CD14-positive monocyte (primary cell): Measurements from ENCODE around the gene DNAL1. TPM values are rescaled to one million over a fixed set of nuclear protein-coding genes. Genes with fewer than 3 reads are reported as not detected.
"Not testable (repeated sequence)": the region's sequence is repeated elsewhere in the genome, so short reads cannot be mapped to it uniquely, and the experiment has no call there.

ENCODE experiments used
- DNase-seq, 3 donors: peaks; one replicate each; pipeline ENCODE4 v3.0.0-alpha.2; 2011 to 2022
- H2AFZ ChIP-seq: 2 replicates; pipeline ENCODE4 v1.6.0; 2012; ENCODE audit warnings: mild to moderate bottlenecking, low read depth, low read length, inconsistent platforms; ENCODE audit not compliant: insufficient read depth, poor library complexity, severe bottlenecking
- H3K27ac ChIP-seq, 2 donors: 1 replicate in 1 of 2; 2 replicates in 1 of 2; pipeline ENCODE4 v1.5.1; 2012 to 2013; ENCODE audit warnings: low read length in 2 of 2, control low read depth in 1 of 2, inconsistent platforms in 1 of 2, low read depth in 1 of 2, mild to moderate bottlenecking in 1 of 2
- H3K27me3 ChIP-seq, 2 donors: one replicate each; pipeline versions ENCODE4 v1.6.0 to v1.6.1; 2011 to 2013; ENCODE audit warnings: low read length in 2 of 2; ENCODE audit not compliant: control insufficient read depth in 2 of 2, insufficient read depth in 2 of 2
- H3K36me3 ChIP-seq, 2 donors: replicated peaks in 1 of 2; 1 replicate in 1 of 2; 2 replicates in 1 of 2; pipeline versions ENCODE4 v1.5.1 to v1.6.1; 2012 to 2013; ENCODE audit warnings: low read length in 2 of 2, control low read depth in 1 of 2, inconsistent platforms in 1 of 2, mild to moderate bottlenecking in 1 of 2; ENCODE audit not compliant: insufficient read depth in 2 of 2, control insufficient read depth in 1 of 2
- H3K4me1 ChIP-seq, 2 donors: 1 replicate in 1 of 2; 2 replicates in 1 of 2; pipeline versions ENCODE4 v1.5.1 to v1.6.1; 2012 to 2013; ENCODE audit warnings: low read length in 2 of 2, control low read depth in 1 of 2, inconsistent platforms in 1 of 2, mild to moderate bottlenecking in 1 of 2, moderate library complexity in 1 of 2; ENCODE audit not compliant: insufficient read depth in 2 of 2, control insufficient read depth in 1 of 2
- H3K4me2 ChIP-seq: replicated peaks from 2 replicates; pipeline ENCODE3; 2012; ENCODE audit warnings: low read length, moderate library complexity, mild to moderate bottlenecking; ENCODE audit not compliant: poor library complexity, severe bottlenecking; ENCODE audit errors: extremely low read depth
- H3K4me3 ChIP-seq, 3 experiments: fragments of 200-600 bp in 1 of 3; sonication (generic) in 1 of 3; replicated peaks in 1 of 3; 1 replicate in 2 of 3; 2 replicates in 1 of 3; pipeline ENCODE4 v1.5.1; 2011 to 2013; ENCODE audit warnings: low read length in 3 of 3, mild to moderate bottlenecking in 3 of 3, control low read depth in 2 of 3, low read depth in 2 of 3, inconsistent platforms in 1 of 3, moderate library complexity in 1 of 3
- H3K79me2 ChIP-seq: 2 replicates; pipeline ENCODE4 v1.6.0; 2012; ENCODE audit warnings: mild to moderate bottlenecking, control low read depth, inconsistent platforms, low read length, moderate library complexity; ENCODE audit not compliant: insufficient read depth
- H3K9ac ChIP-seq: 2 replicates; pipeline ENCODE4 v1.6.0; 2017; ENCODE audit warnings: low read length, mild to moderate bottlenecking; ENCODE audit not compliant: insufficient read depth, poor library complexity, severe bottlenecking
- H3K9me3 ChIP-seq, 2 donors: replicated peaks in 1 of 2; 1 replicate in 1 of 2; 2 replicates in 1 of 2; pipeline versions ENCODE4 v1.5.1 to v1.6.1; 2012 to 2013; ENCODE audit warnings: low read length in 2 of 2, control low read depth in 1 of 2; ENCODE audit not compliant: control insufficient read depth in 1 of 2, insufficient read depth in 1 of 2
- H4K20me1 ChIP-seq: 2 replicates; pipeline ENCODE4 v1.6.0; 2012; ENCODE audit warnings: mild to moderate bottlenecking, low read length, control low read depth, moderate library complexity; ENCODE audit not compliant: insufficient read depth
- H3K27ac Mint-ChIP-seq, 7 donors: one replicate each; pipeline ENCODE4 v1.8.0; 2020; ENCODE audit warnings: mild to moderate bottlenecking in 7 of 7, mixed read lengths in 7 of 7, moderate library complexity in 6 of 7, inconsistent platforms in 2 of 7
- H3K27me3 Mint-ChIP-seq, 3 donors: one replicate each; pipeline ENCODE4 v1.8.0; 2021 to 2022; ENCODE audit warnings: low read depth in 3 of 3, mild to moderate bottlenecking in 3 of 3, mixed read lengths in 3 of 3, moderate library complexity in 3 of 3, inconsistent platforms in 1 of 3
- H3K36me3 Mint-ChIP-seq, 2 donors: one replicate each; pipeline ENCODE4 v1.8.0; 2020; ENCODE audit warnings: mixed read lengths in 2 of 2, inconsistent platforms in 1 of 2, mild to moderate bottlenecking in 1 of 2
- H3K4me1 Mint-ChIP-seq: one replicate; pipeline ENCODE4 v1.8.0; 2020; ENCODE audit warnings: mild to moderate bottlenecking, mixed read lengths
- H3K4me3 Mint-ChIP-seq, 2 donors: one replicate each; pipeline ENCODE4 v1.8.0; 2020; ENCODE audit warnings: mild to moderate bottlenecking in 2 of 2, mixed read lengths in 2 of 2, moderate library complexity in 1 of 2
- H3K9me3 Mint-ChIP-seq, 7 donors: one replicate each; pipeline ENCODE4 v1.8.0; 2020 to 2022; ENCODE audit warnings: mixed read lengths in 7 of 7, mild to moderate bottlenecking in 6 of 7, moderate library complexity in 6 of 7, inconsistent platforms in 2 of 7
- WGBS: methylation state at CpG from one replicate; pipeline ENCODE4 v1.1.5; 2013; ENCODE audit warnings: missing lambda C conversion rate; ENCODE audit not compliant: insufficient coverage; 5-methylcytosine and 5-hydroxymethylcytosine counted together
- intact Hi-C, 2 donors: fragments of 100-400 bp; cut with micrococcal nuclease; formaldehyde crosslinking; loops; one replicate each; pipeline versions ENCODE4 v1.15.0 to v1.15.1; 2023
- polyA plus RNA-seq, 3 donors: library from polyadenylated mRNA; depleted of rRNA in 1 of 3; unstranded in 2 of 3; stranded (reverse) in 1 of 3; fragments of 300-500 nt in 2 of 3; fragments of >200 nt in 1 of 3; fragmentation: Illumina TruSeq in 2 of 3; gene quantifications; 1 replicate in 2 of 3; 2 replicates in 1 of 3; pipeline ENCODE4 v1.2.3, GENCODE V29; 2012 to 2021
- TF ChIP-seq, protein P1 (sequence below): fragments of 200-600 bp; IDR thresholded peaks from one replicate; pipeline ENCODE4 v1.8.0; 2022; ENCODE audit warnings: antibody characterized with exemption, mild to moderate bottlenecking

The DNAL1 gene
- polyA plus RNA-seq, 3 donors, result 0.68 to 3.4 (median 2.0) TPM

DNA sequence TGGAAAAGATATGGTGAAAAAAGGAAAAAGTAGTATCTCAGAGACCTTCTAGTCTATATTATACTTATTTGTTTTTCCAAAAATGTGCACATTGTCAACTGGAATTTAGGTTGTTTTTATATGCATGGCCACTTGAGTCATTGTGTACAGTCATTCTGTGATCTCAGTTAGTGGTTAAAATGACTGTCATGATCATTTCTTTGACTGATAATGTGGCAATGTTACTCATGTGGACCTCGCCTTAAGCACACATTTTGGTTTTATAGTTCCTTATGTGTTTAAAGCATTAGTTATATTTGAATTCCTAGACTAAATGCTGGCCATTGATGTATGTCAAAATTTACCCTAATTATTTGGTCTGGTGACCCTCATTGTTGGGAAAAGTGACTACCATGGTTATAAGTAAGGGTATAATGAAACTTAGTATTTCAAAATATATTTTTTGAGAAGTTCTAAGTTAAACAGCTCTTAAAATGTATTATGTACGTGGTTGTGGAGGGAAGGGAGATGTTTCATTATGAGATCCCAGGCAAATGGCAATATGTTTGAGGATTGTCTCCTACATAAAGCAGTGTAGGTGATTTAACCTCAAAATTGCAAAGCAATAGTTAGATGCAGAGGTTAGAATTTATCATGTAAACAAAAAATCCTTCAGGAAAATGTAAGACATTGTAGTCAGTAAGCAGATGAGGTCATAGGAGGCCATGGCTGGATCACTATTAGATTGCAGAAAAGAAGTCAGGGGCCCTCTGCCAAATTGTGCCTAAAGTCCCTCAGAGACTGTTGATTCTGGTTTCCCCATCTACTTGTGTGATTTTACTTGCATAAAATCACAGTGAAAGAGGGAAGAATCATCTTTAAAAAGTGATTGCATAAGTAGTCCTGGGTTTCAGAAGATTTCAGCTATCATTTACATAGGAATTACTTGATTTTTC lies 51.9 kb downstream of the DNAL1 start:
- Mint-ChIP-seq H3K4me3 (no peak overlapping the region), H3K4me1 (peaks cover 12% of the 10 kb centered on the region), H3K27ac (peak overlapping the region in 3 of 7 donors; percentile 55 to 79 (median 63)), H3K9me3 (no peaks in the 10 kb centered on the region), H3K36me3 (peaks cover 0 to 10% of the 10 kb centered on the region in 2 donors), H3K27me3 (peaks cover 0 to 5% (median 0%) of the 10 kb centered on the region in 3 donors)
- TF ChIP-seq, protein P1, sequence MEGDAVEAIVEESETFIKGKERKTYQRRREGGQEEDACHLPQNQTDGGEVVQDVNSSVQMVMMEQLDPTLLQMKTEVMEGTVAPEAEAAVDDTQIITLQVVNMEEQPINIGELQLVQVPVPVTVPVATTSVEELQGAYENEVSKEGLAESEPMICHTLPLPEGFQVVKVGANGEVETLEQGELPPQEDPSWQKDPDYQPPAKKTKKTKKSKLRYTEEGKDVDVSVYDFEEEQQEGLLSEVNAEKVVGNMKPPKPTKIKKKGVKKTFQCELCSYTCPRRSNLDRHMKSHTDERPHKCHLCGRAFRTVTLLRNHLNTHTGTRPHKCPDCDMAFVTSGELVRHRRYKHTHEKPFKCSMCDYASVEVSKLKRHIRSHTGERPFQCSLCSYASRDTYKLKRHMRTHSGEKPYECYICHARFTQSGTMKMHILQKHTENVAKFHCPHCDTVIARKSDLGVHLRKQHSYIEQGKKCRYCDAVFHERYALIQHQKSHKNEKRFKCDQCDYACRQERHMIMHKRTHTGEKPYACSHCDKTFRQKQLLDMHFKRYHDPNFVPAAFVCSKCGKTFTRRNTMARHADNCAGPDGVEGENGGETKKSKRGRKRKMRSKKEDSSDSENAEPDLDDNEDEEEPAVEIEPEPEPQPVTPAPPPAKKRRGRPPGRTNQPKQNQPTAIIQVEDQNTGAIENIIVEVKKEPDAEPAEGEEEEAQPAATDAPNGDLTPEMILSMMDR, result no peak
- 40% methylated on average over 1 of the region's 2 CpGs for WGBS
- DNase-seq, result peak in 2 of 3 donors; percentile 23 to 30
- H3K27ac ChIP-seq, result peak overlapping the region in 1 of 2 donors; percentile 12
- H3K79me2 ChIP-seq, result no peaks in the 10 kb centered on the region
- no peak overlapping the region for H3K4me3 ChIP-seq
- no peak overlapping the region for H3K4me2 ChIP-seq
- H3K27me3 ChIP-seq, result no peaks in the 10 kb centered on the region
- intact Hi-C loops, result no loop called here
- H3K36me3 ChIP-seq, result no peaks in the 10 kb centered on the region
- H3K9me3 ChIP-seq, result no peaks in the 10 kb centered on the region
- H3K9ac ChIP-seq, result no peak overlapping the region
- no peak overlapping the region for H2AFZ ChIP-seq
- no peaks in the 10 kb centered on the region for H4K20me1 ChIP-seq
- peaks cover 0 to 6% of the 10 kb centered on the region in 2 donors for H3K4me1 ChIP-seq

DNA sequence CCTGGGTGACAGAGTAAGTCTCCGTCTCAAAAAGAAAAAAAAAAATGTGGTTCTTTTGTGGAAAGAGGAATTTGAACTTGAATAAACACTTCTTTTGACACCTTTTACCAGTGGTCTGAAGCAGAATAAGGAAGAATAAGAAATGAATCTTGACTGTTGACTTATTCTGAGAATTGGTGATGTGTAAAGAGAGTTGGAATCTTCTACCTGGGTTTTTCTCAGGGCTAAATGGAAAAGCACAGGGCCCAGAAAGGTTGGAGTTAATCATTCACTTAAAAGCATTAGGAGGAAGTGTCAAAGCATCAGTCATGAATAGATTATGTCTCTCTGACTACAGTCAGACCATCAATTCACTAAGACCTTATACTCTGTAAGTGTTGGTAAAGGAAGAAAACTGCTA lies 55.5 kb downstream of the DNAL1 start:
- H3K27ac Mint-ChIP-seq, result no peak overlapping the region
- WGBS, result no CpG with 5 or more reads among the region's 1 CpG
- peaks cover 0 to 2% (median 0%) of the 10 kb centered on the region in 7 donors for H3K9me3 Mint-ChIP-seq
- no peaks in the 10 kb centered on the region for H3K9me3 ChIP-seq
- H3K36me3 Mint-ChIP-seq, result peaks cover 0 to 2% of the 10 kb centered on the region in 2 donors
- H3K27ac ChIP-seq, result no peak overlapping the region
- no peak for DNase-seq
- H3K79me2 ChIP-seq, result no peaks in the 10 kb centered on the region
- TF ChIP-seq, protein P1, result no peak
- H4K20me1 ChIP-seq, result no peaks in the 10 kb centered on the region
- peaks cover 0 to 5% (median 0%) of the 10 kb centered on the region in 3 donors for H3K27me3 Mint-ChIP-seq
- intact Hi-C loops, result no loop called here
- H3K4me1 ChIP-seq, result peaks cover 0 to 6% of the 10 kb centered on the region in 2 donors
- no peak overlapping the region for H3K9ac ChIP-seq
- no peaks in the 10 kb centered on the region for H3K27me3 ChIP-seq
- no peak overlapping the region for H3K4me2 ChIP-seq
- H3K4me3 ChIP-seq, result no peak overlapping the region
- no peak overlapping the region for H3K4me3 Mint-ChIP-seq
- H3K36me3 ChIP-seq, result no peaks in the 10 kb centered on the region
- H2AFZ ChIP-seq, result no peak overlapping the region
- H3K4me1 Mint-ChIP-seq, result peaks cover 12% of the 10 kb centered on the region

- H3K4me2 ChIP-seq, H3K9me3 ChIP-seq, H2AFZ ChIP-seq, H4K20me1 ChIP-seq, H3K9me3 Mint-ChIP-seq, intact Hi-C loops, H3K4me3 Mint-ChIP-seq, H3K4me3 ChIP-seq, H3K79me2 ChIP-seq, H3K36me3 Mint-ChIP-seq, H3K36me3 ChIP-seq, H3K27ac ChIP-seq, DNase-seq, H3K27ac Mint-ChIP-seq, H3K9ac ChIP-seq: not testable (repeated sequence)
- H3K27me3 ChIP-seq, result peaks cover 4 to 17% of the 10 kb centered on the region in 2 donors
- WGBS, result 100% methylated on average over 3 of the region's 4 CpGs
- Mint-ChIP-seq H3K27me3 (peaks cover 11 to 14% (median 11%) of the 10 kb centered on the region in 3 donors), H3K4me1 (peaks cover 12% of the 10 kb centered on the region)
- H3K4me1 ChIP-seq, result peaks cover 11 to 14% of the 10 kb centered on the region in 2 donors
These were observed 63.3 kb downstream of the DNAL1 start for GRCh38 chr14:73708076-73708475.
